ENCODE results near the gene PRLR.

Gene PRLR

GRCh38 chr5:35218981-35219380, 11.3 kb downstream of the PRLR start:
- no peak overlapping the region for H3K4me3 ChIP-seq (ENCODE audit: low read length)

DNA sequence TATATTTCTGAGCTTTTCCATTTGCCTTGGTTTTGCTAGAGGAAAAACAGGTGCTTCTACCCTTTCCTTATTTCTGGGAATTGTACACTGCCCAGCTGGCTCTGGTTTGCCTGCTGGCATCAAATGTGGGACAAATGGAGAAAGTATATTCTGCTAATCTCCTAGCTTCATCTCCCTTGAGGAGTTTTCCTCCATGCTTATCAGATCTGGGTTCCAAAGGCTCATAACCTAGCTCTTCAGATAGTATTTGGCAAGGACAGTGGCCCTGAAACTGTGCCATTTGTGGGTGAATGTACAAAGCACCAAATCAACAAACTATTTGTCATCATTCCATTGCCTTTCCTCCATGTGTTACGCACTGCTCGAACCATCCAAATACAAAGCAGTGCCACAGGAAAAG, 16.2 kb downstream of the PRLR start:
- H3K4me3 ChIP-seq (ENCODE audit: low read length) = no peak overlapping the region
- TF ChIP-seq ZNF274 (IDR thresholded peaks at IDR 0.05; ENCODE audit: low read depth, low read length) = no peak

More at GRCh38 chr5:35218981-35219380, 11.3 kb downstream of the PRLR start:
- no peak for TF ChIP-seq ZNF274 (IDR thresholded peaks at IDR 0.05; ENCODE audit: low read depth, low read length)

DNA sequence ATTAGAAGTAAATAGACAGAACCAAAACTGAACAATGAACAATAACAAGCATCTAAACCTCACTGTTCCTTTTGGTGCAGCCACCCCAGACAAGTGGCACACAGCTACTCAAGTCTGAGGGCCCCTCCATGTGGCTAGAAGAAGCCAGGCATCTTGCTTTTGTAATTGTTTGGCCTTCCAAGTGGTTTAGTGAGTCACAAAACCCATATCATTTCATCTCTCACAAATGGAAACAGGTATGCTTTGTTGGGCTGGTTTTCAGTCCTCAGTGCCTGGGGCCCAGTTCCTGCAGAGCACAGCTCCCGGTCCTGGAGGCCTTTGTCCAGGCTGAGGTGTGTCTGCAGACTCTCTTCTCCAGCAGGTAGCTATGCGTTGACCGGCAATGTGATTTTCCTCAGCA, 16.7 kb downstream of the PRLR start:
- H3K4me3 ChIP-seq (ENCODE audit: low read length) = no peak overlapping the region
- TF ChIP-seq ZNF274 (IDR thresholded peaks at IDR 0.05; ENCODE audit: low read depth, low read length) = no peak

- no peak overlapping the region for H3K4me3 ChIP-seq (ENCODE audit: low read length)
- TF ChIP-seq ZNF274 (IDR thresholded peaks at IDR 0.05; ENCODE audit: low read depth, low read length) = no peak
These were observed 17.9 kb downstream of the PRLR start for GRCh38 chr5:35212122-35212982.

DNA sequence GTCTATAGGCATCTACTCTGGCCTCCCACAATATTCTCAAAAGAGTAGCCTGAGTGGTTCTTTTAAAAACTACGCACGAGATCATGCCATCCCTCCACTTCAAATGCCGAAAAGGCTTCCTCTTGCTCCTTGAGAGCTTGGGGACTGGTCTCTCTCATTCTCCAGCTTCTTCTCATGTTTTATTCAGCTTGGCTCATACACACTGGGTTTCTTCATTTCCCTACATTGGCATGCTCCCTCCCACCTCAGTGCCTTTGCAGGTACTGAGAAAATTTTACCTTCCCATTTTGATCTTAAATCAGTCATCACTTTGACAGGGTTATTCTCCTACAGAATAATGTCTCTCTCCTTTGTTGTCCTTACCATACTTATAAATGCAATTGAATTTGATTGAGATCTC, 20.4 kb downstream of the PRLR start:
- TF ChIP-seq ZNF274 (IDR thresholded peaks at IDR 0.05; ENCODE audit: low read depth, low read length) = no peak
- H3K4me3 ChIP-seq (ENCODE audit: low read length) = no peak overlapping the region

DNA sequence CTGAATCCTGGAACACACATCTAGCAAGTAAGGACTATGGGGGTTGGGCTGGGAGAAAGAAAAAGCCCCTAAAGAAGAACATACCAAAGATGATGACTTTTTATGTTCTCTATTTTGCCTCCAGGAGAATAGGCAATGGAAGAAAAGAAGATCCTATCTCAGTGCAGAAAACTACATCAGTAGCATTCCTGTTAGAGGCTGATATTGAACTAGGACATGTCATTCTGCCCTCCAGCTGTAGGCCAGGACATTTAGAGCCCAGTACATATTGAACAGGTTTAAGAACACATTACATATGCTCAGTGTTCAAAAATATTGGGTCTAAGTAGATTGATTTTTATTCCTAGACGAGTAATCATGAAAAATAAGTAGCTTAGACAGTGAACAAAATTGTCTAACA, 24.7 kb downstream of the PRLR start:
- TF ChIP-seq ZNF274 (IDR thresholded peaks at IDR 0.05; ENCODE audit: low read depth, low read length) = no peak
- no peak overlapping the region for H3K4me3 ChIP-seq (ENCODE audit: low read length)

DNA sequence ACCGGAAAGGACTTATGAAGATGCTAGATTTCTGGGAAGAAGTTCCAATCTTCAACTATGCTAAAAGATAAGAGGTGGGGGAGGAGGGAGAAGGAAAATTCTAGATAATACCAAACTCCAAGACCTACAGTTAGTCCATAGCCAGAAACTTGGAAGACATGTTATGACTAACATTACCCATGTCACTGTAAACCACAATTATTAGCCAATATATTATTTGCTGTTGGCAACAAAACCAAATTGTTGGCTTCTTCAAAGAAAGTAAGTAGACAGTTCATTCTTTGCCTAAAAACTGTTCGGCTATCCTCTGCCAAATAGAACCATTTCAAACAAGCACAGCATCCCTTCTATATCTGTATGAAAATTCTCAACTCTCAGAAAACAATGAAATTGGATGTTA, 25.1 kb downstream of the PRLR start:
- no peak for TF ChIP-seq ZNF274 (IDR thresholded peaks at IDR 0.05; ENCODE audit: low read depth, low read length)
- H3K4me3 ChIP-seq (ENCODE audit: low read length) = no peak overlapping the region

- H3K4me3 ChIP-seq (ENCODE audit: low read length) = no peak overlapping the region
- no peak for TF ChIP-seq ZNF274 (IDR thresholded peaks at IDR 0.05; ENCODE audit: low read depth, low read length)
These were observed 26.9 kb downstream of the PRLR start for GRCh38 chr5:35203403-35203802.

- no peak for TF ChIP-seq ZNF274 (IDR thresholded peaks at IDR 0.05; ENCODE audit: low read depth, low read length)
- no peak overlapping the region for H3K4me3 ChIP-seq (ENCODE audit: low read length)
These were observed 27.8 kb downstream of the PRLR start for GRCh38 chr5:35202319-35203111.

- no peak overlapping the region for H3K4me3 ChIP-seq (ENCODE audit: low read length)
These were observed 29.0 kb downstream of the PRLR start for GRCh38 chr5:35201291-35201690.

GRCh38 chr5:35199886-35200285, 30.4 kb downstream of the PRLR start:
- no peak for TF ChIP-seq ZNF274 (IDR thresholded peaks at IDR 0.05; ENCODE audit: low read depth, low read length)
- no peak overlapping the region for H3K4me3 ChIP-seq (ENCODE audit: low read length)

More at GRCh38 chr5:35201291-35201690, 29.0 kb downstream of the PRLR start:
- no peak for TF ChIP-seq ZNF274 (IDR thresholded peaks at IDR 0.05; ENCODE audit: low read depth, low read length)

DNA sequence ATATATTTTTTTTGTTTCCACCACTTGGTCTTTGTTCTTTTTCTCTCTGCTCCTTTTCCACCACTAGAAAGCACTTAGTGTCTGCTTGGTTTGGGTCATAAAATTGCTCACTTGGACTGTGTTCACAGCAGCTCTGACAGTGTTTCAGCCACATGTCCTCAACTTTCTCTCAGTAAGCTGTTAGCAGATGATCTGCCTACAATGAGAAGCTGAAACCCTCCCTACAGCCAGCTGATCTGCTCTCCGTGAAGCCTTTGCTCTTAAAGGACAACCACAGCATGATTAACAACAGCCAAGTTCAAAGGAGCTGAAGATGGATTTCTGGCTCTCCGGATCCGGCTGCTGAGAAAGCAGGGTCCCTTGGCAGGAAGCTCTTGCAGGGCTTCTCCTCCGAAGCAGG, 31.6 kb downstream of the PRLR start:
- no peak for TF ChIP-seq ZNF274 (IDR thresholded peaks at IDR 0.05; ENCODE audit: low read depth, low read length)
- H3K4me3 ChIP-seq (ENCODE audit: low read length) = no peak overlapping the region

- TF ChIP-seq ZNF274 (IDR thresholded peaks at IDR 0.05; ENCODE audit: low read depth, low read length) = no peak
- no peak overlapping the region for H3K4me3 ChIP-seq (ENCODE audit: low read length)
These were observed 32.2 kb downstream of the PRLR start for GRCh38 chr5:35198075-35198474.

GRCh38 chr5:35197351-35197750, 32.9 kb downstream of the PRLR start:
- TF ChIP-seq ZNF274 (IDR thresholded peaks at IDR 0.05; ENCODE audit: low read depth, low read length) = no peak

GRCh38 chr5:35195472-35195852, 34.8 kb downstream of the PRLR start:
- no peak for TF ChIP-seq ZNF274 (IDR thresholded peaks at IDR 0.05; ENCODE audit: low read depth, low read length)
- H3K4me3 ChIP-seq (ENCODE audit: low read length) = no peak overlapping the region

More at GRCh38 chr5:35197351-35197750, 32.9 kb downstream of the PRLR start:
- no peak overlapping the region for H3K4me3 ChIP-seq (ENCODE audit: low read length)

Data from GM08714 (cell line).